Osteoblast (primary cell): Measurements from ENCODE around the gene DYSF. TPM values are rescaled to one million over a fixed set of nuclear protein-coding genes. Genes with fewer than 3 reads are reported as not detected.

Experiments used
- DNase-seq: peaks from one replicate; pipeline ENCODE4 v3.0.0; 2011; ENCODE audit warnings: low spot score, mixed read lengths; ENCODE audit not compliant: insufficient read length; ENCODE audit errors: missing footprints
- H2AFZ ChIP-seq: 2 replicates; pipeline ENCODE4 v1.6.0; 2011; ENCODE audit warnings: mild to moderate bottlenecking, low read length
- H3K27ac ChIP-seq: 2 replicates; pipeline ENCODE4 v1.5.1; 2011; ENCODE audit warnings: mild to moderate bottlenecking, low read depth, low read length, moderate library complexity
- H3K27me3 ChIP-seq: 2 replicates; pipeline ENCODE4 v1.6.0; 2012; ENCODE audit warnings: mild to moderate bottlenecking, control low read depth, inconsistent platforms, low read length, moderate library complexity; ENCODE audit not compliant: insufficient read depth
- H3K36me3 ChIP-seq: 2 replicates; pipeline ENCODE4 v1.5.1; 2011; ENCODE audit warnings: mild to moderate bottlenecking, low read length, control low read depth, moderate library complexity; ENCODE audit not compliant: insufficient read depth
- H3K4me1 ChIP-seq: 2 replicates; pipeline ENCODE4 v1.5.1; 2011; ENCODE audit warnings: mild to moderate bottlenecking, low read length, control low read depth, moderate library complexity; ENCODE audit not compliant: insufficient read depth
- H3K4me2 ChIP-seq: 2 replicates; pipeline ENCODE4 v1.6.0; 2011; ENCODE audit warnings: mild to moderate bottlenecking, low read length; ENCODE audit not compliant: insufficient read depth
- H3K4me3 ChIP-seq: fragments of 200-600 bp; sonication (generic); 3 replicates; pipeline ENCODE4 v1.5.1; 2012; ENCODE audit warnings: mild to moderate bottlenecking, low read length, inconsistent platforms; ENCODE audit not compliant: insufficient read depth
- H3K79me2 ChIP-seq: 2 replicates; pipeline ENCODE4 v1.6.0; 2012; ENCODE audit warnings: mild to moderate bottlenecking, low read length, control low read depth, inconsistent platforms; ENCODE audit not compliant: insufficient read depth
- H3K9me3 ChIP-seq: 2 replicates; pipeline ENCODE4 v1.5.1; 2011; ENCODE audit warnings: low read depth, low read length, control low read depth
- H4K20me1 ChIP-seq: 2 replicates; pipeline ENCODE4 v1.6.0; 2012; ENCODE audit warnings: mild to moderate bottlenecking, low read length, control low read depth; ENCODE audit not compliant: insufficient read depth
- total RNA-seq: library from RNA; depleted of rRNA; stranded (reverse); fragments of >200 nt; gene quantifications from 2 replicates; pipeline ENCODE4 v1.2.3, GENCODE V29; 2012
- TF ChIP-seq, protein P1 (sequence below): IDR thresholded peaks from 2 replicates; pipeline ENCODE4 v1.5.1; 2011; ENCODE audit warnings: mild to moderate bottlenecking, low read depth, low read length, moderate library complexity; ENCODE audit errors: extremely low read depth

The DYSF gene
- total RNA-seq, 1 donor, result 4.3 TPM

DNA sequence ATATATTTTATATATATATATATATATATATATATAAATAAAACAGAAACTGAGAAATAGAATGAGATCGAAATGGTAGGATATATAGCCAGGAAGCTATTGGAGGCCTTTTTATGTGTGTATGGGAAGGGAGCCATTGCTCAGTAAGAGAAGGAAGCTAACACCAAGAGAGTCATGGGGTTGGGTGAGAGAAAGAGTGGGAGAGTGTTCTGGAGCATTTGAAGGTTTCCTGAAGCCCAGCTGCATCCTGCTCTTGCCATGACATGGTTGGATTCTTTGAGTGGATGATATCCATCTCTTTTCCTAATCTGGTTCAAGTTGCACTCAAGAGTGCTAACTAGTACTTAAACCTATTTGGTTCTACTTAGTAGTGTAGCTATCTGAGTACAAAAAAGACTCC lies 282.3 kb downstream of the DYSF start:
- Histone ChIP-seq H3K4me1 (no peaks in the 10 kb centered on the region), H4K20me1 (no peaks in the 10 kb centered on the region), H3K27ac (no peak overlapping the region), H3K4me3 (no peak overlapping the region), H2AFZ (no peak overlapping the region), H3K4me2 (no peak overlapping the region), H3K27me3 (peaks cover 55% of the 10 kb centered on the region), H3K36me3 (no peaks in the 10 kb centered on the region), H3K79me2 (no peaks in the 10 kb centered on the region), H3K9me3 (no peaks in the 10 kb centered on the region)
- no peak for DNase-seq
- TF ChIP-seq, protein P1, sequence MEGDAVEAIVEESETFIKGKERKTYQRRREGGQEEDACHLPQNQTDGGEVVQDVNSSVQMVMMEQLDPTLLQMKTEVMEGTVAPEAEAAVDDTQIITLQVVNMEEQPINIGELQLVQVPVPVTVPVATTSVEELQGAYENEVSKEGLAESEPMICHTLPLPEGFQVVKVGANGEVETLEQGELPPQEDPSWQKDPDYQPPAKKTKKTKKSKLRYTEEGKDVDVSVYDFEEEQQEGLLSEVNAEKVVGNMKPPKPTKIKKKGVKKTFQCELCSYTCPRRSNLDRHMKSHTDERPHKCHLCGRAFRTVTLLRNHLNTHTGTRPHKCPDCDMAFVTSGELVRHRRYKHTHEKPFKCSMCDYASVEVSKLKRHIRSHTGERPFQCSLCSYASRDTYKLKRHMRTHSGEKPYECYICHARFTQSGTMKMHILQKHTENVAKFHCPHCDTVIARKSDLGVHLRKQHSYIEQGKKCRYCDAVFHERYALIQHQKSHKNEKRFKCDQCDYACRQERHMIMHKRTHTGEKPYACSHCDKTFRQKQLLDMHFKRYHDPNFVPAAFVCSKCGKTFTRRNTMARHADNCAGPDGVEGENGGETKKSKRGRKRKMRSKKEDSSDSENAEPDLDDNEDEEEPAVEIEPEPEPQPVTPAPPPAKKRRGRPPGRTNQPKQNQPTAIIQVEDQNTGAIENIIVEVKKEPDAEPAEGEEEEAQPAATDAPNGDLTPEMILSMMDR, result no peak

Other genes with a start within 250 kb of the DYSF start
- 0.36 and 0.59 TPM in 2 replicates for gene PAIP2B, start 226.5 kb upstream of the DYSF start, total RNA-seq
- gene ZNF638, start 121.8 kb upstream of the DYSF start, total RNA-seq, result 148 and 152 TPM in 2 replicates